GM19025 (cell line): ENCODE measurements around the gene ZNF346.
A peak's percentile ranks its signal among the peaks of the same experiment; 100 is the strongest.
"Not testable (repeated sequence)": the region's sequence is repeated elsewhere in the genome, so short reads cannot be mapped to it uniquely, and the experiment has no call there.

Experiments
- ATAC-seq: cut with Tn5 transposase; IDR thresholded peaks from one replicate; pipeline ENCODE4 v1.9.1; 2021; ENCODE audit warnings: mild to moderate bottlenecking, low read depth, moderate library complexity; ENCODE audit not compliant: unreplicated experiment

The ZNF346 gene

GRCh38 chr5:177006265-177006972, 16.1 kb upstream of the ZNF346 start, which contains the start of gene UIMC1:
Gene UIMC1, minus strand, starts transcription at chr5:177006779. Its CDS starts 24,164 bp downstream, at chr5:176982615.
- peak; percentile 74 for ATAC-seq

GRCh38 chr5:177008716-177009115, 13.8 kb upstream of the ZNF346 start:
- ATAC-seq = no peak

- no peak for ATAC-seq
Observed at GRCh38 chr5:177010153-177010552, 12.3 kb upstream of the ZNF346 start.

- ATAC-seq = no peak
Observed at GRCh38 chr5:177015156-177015555, 7.3 kb upstream of the ZNF346 start.

- ATAC-seq = no peak
Observed at GRCh38 chr5:177018341-177018740, 4.2 kb upstream of the ZNF346 start.

- ATAC-seq = no peak
Observed at GRCh38 chr5:177020033-177020432, 2.5 kb upstream of the ZNF346 start.

GRCh38 chr5:177023303-177023664, 788 bp downstream of the ZNF346 start:
- no peak for ATAC-seq

GRCh38 chr5:177024559-177024958, 2.1 kb downstream of the ZNF346 start:
- ATAC-seq = no peak

- ATAC-seq = no peak
Observed at GRCh38 chr5:177025101-177025601, 2.7 kb downstream of the ZNF346 start.

- ATAC-seq = no peak
Observed at GRCh38 chr5:177027665-177028064, 5.2 kb downstream of the ZNF346 start.

GRCh38 chr5:177029498-177029897, 7.0 kb downstream of the ZNF346 start:
- ATAC-seq = no peak

GRCh38 chr5:177035976-177036375, 13.5 kb downstream of the ZNF346 start:
- ATAC-seq = no peak

- ATAC-seq = no peak
Observed at GRCh38 chr5:177036443-177036842, 13.9 kb downstream of the ZNF346 start.

GRCh38 chr5:177036921-177037320, 14.4 kb downstream of the ZNF346 start:
- no peak for ATAC-seq

- no peak for ATAC-seq
Observed at GRCh38 chr5:177040814-177041420, 18.4 kb downstream of the ZNF346 start.

- ATAC-seq = no peak
Observed at GRCh38 chr5:177041936-177042335, 19.4 kb downstream of the ZNF346 start.

GRCh38 chr5:177043114-177043513, 20.6 kb downstream of the ZNF346 start:
- ATAC-seq = no peak

GRCh38 chr5:177043958-177044357, 21.5 kb downstream of the ZNF346 start:
- no peak for ATAC-seq

- ATAC-seq = no peak
Observed at GRCh38 chr5:177044641-177045040, 22.1 kb downstream of the ZNF346 start.

- no peak for ATAC-seq
Observed at GRCh38 chr5:177045631-177046030, 23.1 kb downstream of the ZNF346 start.

GRCh38 chr5:177048531-177048930, 26.0 kb downstream of the ZNF346 start:
- not testable (repeated sequence) for ATAC-seq

- ATAC-seq = no peak
Observed at GRCh38 chr5:177049285-177049684, 26.8 kb downstream of the ZNF346 start.
